Measurements from ENCODE around the gene TUBG1. TPM values are rescaled to one million over a fixed set of nuclear protein-coding genes. Genes with fewer than 3 reads are reported as not detected.

TUBG1 gene
- total RNA-seq, 1 donor from 2014 or later: 53.9 TPM

- Mint-ChIP-seq H3K27ac (no peak overlapping the region), H3K27me3 (no peaks in the 10 kb centered on the region), H3K4me1 (ENCODE audit: low read depth) (peaks cover 18% of the 10 kb centered on the region), H3K4me3 (ENCODE audit: low read depth) (peak overlapping the region; percentile 96), H3K9me3 (ENCODE audit: low read depth) (no peaks in the 10 kb centered on the region), H3K36me3 (ENCODE audit: insufficient read depth) (peaks cover 10% of the 10 kb centered on the region)
- no peak for TF ChIP-seq CTCF (IDR thresholded peaks at IDR 0.05; ENCODE audit: unreplicated experiment)
- DNase-seq (ENCODE audit: low spot score, unreplicated experiment): no peak
These were observed 32.3 kb upstream of the TUBG1 start for GRCh38 chr17:42577140-42577531.

- no peaks in the 10 kb centered on the region for H3K27me3 Mint-ChIP-seq
- TF ChIP-seq CTCF (IDR thresholded peaks at IDR 0.05; ENCODE audit: unreplicated experiment): peak; percentile 38
- DNase-seq (ENCODE audit: low spot score, unreplicated experiment): peak; percentile 81
- peak within 1 kb of the TSS; percentile 98 for H3K27ac Mint-ChIP-seq
- no peaks in the 10 kb centered on the region for H3K9me3 Mint-ChIP-seq (ENCODE audit: low read depth)
- H3K4me1 Mint-ChIP-seq (ENCODE audit: low read depth): peaks cover 18% of the 10 kb centered on the region
- peak within 1 kb of the TSS; percentile 96 for H3K4me3 Mint-ChIP-seq (ENCODE audit: low read depth)
- peaks cover 9% of the 10 kb centered on the region for H3K36me3 Mint-ChIP-seq (ENCODE audit: insufficient read depth)
These were observed 31.8 kb upstream of the TUBG1 start, which contains the start of gene PSMC3IP for GRCh38 chr17:42577532-42578281. PSMC3IP (minus strand) TSS chr17:42577729; CDS start chr17:42577686, 43 bp downstream.

GRCh38 chr17:42578282-42578869 is 31.1 kb upstream of the TUBG1 start:
- H3K36me3 Mint-ChIP-seq (ENCODE audit: insufficient read depth): peaks cover 10% of the 10 kb centered on the region
- peak overlapping the region; percentile 96 for H3K4me3 Mint-ChIP-seq (ENCODE audit: low read depth)
- peak overlapping the region; percentile 98 for H3K27ac Mint-ChIP-seq
- TF ChIP-seq CTCF (IDR thresholded peaks at IDR 0.05; ENCODE audit: unreplicated experiment): peak; percentile 77
- H3K9me3 Mint-ChIP-seq (ENCODE audit: low read depth): no peaks in the 10 kb centered on the region
- no peaks in the 10 kb centered on the region for H3K27me3 Mint-ChIP-seq
- peak; percentile 72 for DNase-seq (ENCODE audit: low spot score, unreplicated experiment)
- peaks cover 18% of the 10 kb centered on the region for H3K4me1 Mint-ChIP-seq (ENCODE audit: low read depth)

- no peak overlapping the region for H3K27ac Mint-ChIP-seq
- DNase-seq (ENCODE audit: low spot score, unreplicated experiment): no peak
- H3K4me1 Mint-ChIP-seq (ENCODE audit: low read depth): peaks cover 18% of the 10 kb centered on the region
- no peak for TF ChIP-seq CTCF (IDR thresholded peaks at IDR 0.05; ENCODE audit: unreplicated experiment)
- no peak overlapping the region for H3K4me3 Mint-ChIP-seq (ENCODE audit: low read depth)
- H3K36me3 Mint-ChIP-seq (ENCODE audit: insufficient read depth): peaks cover 10% of the 10 kb centered on the region
- H3K9me3 Mint-ChIP-seq (ENCODE audit: low read depth): no peaks in the 10 kb centered on the region
- H3K27me3 Mint-ChIP-seq: no peaks in the 10 kb centered on the region
These were observed 29.5 kb upstream of the TUBG1 start for GRCh38 chr17:42579794-42580551.

- Mint-ChIP-seq H3K27me3 (no peaks in the 10 kb centered on the region), H3K4me1 (ENCODE audit: low read depth) (peaks cover 11% of the 10 kb centered on the region), H3K36me3 (ENCODE audit: insufficient read depth) (peaks cover 9% of the 10 kb centered on the region), H3K9me3 (ENCODE audit: low read depth) (no peaks in the 10 kb centered on the region), H3K27ac (no peak overlapping the region), H3K4me3 (ENCODE audit: low read depth) (no peak overlapping the region)
- DNase-seq (ENCODE audit: low spot score, unreplicated experiment): no peak
- TF ChIP-seq CTCF (IDR thresholded peaks at IDR 0.05; ENCODE audit: unreplicated experiment): no peak
These were observed 27.7 kb upstream of the TUBG1 start for GRCh38 chr17:42581744-42582270.

Measured in progenitor cell of endocrine pancreas (in vitro differentiated cells).